NCI-H82 treated with DMSO at 0.1 percent for 48 hours (cell line): ENCODE data around the gene NR3C2.
A peak's percentile ranks its signal among the peaks of the same experiment; 100 is the strongest.

ENCODE experiments used
- DNase-seq: peaks from one replicate; lab custom pipeline; 2025; ENCODE audit not compliant: unreplicated experiment; lab: John Stamatoyannopoulos, UW

NR3C2 gene

DNA sequence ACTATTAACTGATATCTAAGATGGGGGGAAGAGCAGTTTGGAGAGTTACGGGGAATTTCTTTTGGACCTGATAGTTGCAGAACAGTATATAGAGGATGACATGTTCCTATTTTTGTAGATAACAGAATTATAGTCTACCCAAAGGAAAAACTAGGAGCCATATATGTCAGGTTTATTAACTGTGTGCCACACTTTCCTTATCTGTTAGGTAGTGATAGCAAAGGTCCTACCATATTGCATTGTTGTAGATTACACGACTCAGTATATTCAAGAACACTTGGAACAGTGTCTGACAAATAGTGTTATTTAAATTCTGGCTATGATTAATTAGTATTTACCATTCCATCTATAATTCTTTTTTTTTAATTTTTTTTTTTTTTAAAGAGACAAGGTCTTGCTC lies 175.3 kb downstream of the NR3C2 start:
- no peak for DNase-seq

DNA sequence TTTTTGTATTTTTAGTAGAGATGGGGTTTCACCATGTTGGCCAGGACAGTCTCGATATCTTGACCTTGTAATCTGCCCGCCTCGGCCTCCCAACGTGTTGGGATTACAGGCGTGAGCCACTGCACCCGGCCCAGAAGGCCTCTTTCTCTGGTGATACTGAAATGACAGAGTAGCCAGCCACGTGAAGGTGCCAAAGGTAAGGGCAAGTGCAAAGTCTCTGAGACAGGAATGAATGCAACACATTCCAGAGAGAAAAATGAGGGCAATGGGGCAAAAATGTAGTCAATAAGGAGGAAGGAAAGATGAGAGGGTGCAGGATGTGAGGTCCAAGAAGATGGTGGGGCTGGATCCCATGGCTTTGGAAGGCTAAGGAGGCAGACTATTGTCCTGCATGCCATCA lies 176.0 kb downstream of the NR3C2 start:
- DNase-seq, result no peak

DNA sequence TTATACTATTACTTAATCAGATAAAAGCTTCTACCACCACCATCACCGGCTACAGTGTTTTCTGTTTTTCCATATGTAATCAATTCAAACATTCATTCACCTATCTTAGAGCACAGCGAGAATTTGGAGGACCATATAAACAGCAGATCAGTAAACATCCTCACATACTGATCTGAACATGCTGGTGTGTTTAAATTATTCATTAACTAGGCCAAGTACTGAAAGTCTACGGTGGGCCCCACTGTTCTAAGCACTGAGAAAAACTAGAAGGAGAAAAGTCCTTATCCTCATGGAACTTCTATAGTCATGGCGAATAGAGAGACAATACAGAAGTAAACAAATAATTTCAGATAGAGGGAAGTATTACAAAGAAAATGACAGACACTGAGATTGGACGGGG lies 176.6 kb downstream of the NR3C2 start:
- DNase-seq, result no peak

DNA sequence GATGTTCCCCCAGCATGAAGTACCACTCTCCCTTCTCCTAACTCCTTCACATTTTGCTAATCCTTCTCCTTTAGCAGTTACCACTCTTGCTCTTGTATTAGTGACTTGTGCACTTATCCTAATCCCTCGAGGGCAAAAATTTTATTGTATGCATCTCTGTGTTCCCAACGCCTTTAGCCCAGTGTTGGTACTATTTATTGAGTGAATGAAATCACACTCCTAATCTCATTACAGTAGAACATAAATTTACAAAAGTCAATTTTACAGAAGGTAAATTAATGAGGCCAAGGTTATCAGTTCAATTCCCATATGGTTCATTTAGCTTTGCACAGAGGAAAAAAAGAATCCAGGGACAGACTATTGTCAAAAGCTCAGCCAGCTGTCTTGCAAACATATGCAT lies 178.4 kb downstream of the NR3C2 start:
- DNase-seq, result no peak

DNA sequence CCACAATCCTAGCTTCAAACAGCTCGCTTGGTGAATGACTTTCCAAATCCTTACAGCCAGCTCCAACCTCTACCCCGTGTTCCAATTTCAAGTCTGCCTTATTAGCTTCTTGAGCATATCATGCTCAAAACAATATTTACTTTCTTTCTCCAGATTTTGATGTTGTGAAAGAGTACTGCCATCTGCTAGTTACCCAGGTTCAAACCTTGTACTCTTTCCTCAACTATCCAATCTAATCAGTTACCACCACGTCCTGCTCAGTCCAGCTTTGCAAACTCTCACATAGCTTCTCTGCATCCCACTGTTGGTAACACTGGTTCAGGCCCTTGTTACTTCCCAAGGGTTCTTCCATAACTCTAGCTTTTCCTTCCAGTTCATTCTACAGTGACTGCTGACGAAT lies 179.1 kb downstream of the NR3C2 start:
- no peak for DNase-seq

DNA sequence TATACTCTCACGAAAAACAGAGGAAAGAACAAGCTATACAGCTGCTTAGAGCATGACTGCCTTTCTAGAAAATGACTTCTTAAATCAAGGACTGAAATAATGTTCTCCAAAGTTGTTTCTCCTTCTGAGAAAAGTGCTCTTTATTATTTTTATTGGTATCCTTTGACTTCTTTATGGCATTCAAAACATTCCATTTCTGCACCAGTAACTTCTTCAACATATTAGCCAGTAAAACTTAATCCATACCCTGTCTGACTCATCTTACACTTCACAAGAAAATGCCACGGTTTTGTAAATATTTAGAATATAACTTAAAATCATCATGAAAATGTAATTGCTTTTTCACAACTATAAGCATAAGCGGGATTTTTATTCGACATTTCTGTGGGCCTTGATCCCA lies 180.4 kb downstream of the NR3C2 start:
- DNase-seq, result no peak

DNA sequence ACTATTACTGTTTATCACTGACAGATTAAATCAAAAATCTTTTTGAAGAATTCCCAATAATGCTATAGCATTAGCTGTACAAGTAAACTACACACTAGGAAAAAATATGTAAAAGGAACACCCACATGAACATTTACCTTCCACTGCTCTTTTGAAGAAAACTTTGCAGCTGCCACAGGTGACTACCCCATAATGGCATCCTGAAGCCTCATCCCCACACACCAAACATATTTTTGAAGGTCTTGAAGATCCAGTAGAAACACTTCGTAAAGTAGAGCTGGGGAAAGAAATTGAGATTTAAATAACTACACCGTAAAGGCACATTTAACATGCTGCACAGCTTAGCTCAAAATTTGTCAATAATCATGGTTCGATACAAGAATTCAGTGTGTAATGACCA lies 182.4 kb downstream of the NR3C2 start:
- no peak for DNase-seq

DNA sequence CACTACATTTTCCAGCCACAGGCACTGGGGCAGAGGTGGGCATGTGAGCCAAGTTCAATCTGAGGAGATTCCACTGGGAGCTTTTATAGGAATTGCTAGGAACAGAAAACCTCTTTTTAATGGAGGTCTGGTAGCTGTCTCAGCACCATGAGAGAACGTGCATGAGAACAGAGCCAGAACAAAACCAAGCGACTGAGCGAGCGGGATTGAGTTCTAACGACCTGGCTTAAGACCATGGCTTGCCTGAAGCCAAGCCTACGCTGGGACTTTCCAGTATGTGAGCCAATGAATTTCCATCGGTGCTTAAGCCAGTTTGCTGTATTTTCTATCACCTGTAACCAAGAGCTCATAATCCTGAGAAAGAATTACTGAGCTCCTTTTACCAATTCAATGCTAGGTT lies 183.7 kb downstream of the NR3C2 start:
- no peak for DNase-seq

DNA sequence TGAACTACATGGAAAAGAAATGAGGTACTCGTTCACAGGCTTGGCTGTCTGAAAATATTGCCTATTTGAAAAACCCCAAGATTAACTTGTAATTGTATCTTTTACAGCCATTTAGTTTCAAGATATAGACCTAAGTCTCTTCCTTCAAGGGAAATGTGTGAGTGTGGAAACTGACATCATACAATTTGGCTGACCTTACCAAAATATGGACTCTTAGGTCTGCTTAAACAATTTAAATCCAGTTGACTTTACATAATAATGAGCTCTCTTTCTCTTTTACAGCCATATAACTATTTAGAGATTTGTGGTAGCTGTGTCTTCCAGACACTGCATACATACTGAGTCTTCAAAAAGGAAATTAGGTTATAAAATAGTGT lies 186.9 kb downstream of the NR3C2 start:
- DNase-seq, result no peak

DNA sequence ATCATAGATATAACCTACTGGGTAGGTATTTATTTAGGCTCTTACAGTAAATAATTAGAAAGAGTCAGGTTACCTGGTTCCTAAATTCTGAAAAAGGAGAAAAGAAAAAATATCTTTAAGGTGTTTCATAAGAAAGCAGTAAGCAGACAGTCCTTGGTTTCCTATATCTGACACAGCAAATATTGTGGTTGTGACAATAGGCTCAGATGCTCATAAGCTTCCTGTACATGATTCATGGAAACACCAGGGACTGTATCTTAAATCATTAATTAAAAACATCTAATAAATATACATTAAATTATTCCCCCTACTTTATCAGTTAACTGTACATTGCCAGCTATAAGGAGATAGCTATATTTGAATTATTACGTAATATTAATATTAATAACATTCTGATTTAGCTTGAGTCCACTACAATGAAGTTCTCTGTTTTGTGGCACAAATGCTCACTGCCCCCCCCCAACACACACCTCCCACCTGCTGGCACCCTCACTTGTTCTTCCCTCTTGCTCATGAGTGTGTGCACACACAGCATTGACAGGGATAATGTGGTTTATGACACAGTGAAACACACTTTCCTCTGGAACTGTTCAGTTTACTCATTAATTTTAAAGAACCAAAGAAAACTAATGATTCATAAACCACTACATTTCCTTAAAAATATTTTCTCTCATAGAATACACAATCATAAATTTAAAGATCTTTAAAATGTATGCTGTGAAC lies 187.4 kb downstream of the NR3C2 start:
- DNase-seq, result no peak

DNA sequence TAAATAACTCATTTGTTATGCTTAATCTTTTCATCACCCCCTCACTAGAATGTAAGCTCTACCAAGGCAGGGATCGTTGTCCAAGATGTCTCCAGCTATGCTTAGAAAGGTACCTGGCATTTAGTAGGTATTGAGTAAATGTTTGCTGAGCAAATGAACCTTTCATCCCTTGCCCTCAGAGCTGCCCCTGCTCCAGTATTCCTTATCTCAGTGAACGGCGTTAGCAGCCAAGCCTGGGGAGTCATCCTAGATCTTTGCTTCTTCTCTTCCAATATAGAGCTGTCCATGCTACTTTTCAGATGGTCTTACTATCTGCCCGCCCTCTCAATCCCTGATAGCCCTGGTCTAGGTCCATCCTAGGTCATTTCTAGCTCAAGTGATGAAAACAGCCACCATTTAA lies 188.4 kb downstream of the NR3C2 start:
- no peak for DNase-seq

DNA sequence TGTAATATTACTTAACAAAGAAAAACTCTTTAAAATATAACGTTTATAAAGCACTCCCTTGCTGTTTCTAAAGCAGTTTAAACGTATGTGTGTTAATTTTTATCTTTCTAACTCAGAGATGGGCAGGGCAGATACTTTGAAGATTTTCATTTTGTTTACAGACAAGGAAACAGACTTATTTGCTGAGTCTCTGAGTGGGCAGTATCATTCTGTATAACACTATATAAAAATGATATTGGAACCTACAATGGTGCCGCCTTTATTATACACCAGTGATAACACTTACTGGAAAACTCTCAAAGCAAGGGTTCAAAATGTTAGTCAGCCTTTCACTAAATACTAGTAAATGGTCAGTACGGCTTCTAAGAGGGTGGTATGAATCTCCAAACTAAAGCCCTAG lies 193.4 kb downstream of the NR3C2 start:
- DNase-seq, result no peak

DNA sequence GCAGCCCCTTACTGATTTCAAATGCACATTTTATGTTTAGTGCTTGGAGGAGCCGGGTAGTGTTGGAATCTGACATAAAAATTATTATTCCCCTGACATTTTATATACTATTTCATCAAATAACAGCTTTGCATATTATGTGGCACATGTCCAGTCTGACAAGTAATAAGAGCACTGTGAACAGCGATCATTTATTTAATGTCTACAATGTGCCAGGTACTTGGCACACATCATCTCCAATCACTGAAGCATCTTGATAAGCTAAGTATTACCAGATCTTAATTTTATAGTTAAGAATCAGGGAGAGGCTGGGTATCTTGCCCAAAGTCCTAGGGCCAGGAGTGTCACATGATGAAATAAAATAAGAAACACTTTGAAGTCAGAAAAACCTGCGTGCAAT lies 197.2 kb downstream of the NR3C2 start:
- no peak for DNase-seq

DNA sequence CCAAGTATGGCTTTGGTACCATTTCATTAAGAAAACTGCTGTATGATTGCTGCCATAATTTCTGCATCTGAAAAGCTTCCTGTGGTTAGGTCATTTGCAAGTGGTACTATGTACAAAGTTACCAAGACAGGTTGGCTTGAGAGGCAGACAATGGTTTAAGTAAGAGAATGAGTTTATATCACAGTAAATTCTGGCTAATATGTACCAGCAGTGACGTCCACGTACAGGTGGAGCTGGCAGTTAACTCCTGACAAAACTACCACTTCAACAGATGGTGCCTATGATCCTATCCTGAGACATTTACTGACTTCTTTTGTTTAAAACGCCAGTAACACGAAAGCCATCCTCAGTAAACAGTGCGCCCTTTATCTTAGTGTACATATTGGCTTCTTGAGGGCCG lies 198.4 kb downstream of the NR3C2 start:
- DNase-seq, result no peak

DNA sequence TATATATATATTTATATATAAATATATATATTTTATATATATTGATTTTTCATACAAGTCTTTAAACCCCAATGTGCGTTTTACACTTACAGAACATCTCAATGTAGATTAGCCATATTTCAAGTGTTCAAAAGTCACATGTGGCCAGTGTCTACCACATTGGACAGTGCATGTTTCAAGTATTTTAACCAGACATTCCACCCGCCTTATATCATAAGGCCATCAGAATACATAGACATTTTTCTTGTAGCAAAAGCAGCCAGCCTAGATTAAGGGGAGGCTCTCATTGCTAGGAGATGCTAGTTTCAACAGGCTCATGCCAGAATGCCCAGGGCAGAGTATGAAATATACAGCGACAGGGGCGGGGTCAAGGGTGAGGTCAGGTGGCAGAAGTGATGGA lies 202.0 kb downstream of the NR3C2 start:
- no peak for DNase-seq

DNA sequence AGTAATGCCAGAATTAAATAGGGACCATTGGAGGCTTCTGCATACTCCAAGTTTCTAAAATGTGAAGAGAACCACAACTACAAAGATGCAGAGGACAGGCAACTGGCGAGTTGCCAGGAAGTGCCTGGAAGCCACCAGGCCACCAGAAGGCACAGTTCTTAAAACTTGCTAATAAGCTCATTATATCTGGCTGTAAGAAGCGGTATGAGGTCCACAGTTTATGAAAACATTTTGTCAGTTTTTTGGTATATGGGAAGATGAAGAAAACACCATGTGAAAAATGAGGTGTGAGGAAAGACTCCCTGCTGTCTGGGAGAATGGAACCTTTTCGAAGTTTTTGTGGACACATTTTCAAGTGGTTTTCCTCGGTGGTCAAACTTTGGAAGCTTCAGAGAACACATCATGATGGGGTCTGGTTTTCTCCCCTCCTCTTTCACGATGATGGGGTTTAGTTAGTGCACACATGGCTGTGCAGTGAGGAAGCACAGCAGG lies 202.7 kb downstream of the NR3C2 start:
- peak; percentile 28 for DNase-seq

DNA sequence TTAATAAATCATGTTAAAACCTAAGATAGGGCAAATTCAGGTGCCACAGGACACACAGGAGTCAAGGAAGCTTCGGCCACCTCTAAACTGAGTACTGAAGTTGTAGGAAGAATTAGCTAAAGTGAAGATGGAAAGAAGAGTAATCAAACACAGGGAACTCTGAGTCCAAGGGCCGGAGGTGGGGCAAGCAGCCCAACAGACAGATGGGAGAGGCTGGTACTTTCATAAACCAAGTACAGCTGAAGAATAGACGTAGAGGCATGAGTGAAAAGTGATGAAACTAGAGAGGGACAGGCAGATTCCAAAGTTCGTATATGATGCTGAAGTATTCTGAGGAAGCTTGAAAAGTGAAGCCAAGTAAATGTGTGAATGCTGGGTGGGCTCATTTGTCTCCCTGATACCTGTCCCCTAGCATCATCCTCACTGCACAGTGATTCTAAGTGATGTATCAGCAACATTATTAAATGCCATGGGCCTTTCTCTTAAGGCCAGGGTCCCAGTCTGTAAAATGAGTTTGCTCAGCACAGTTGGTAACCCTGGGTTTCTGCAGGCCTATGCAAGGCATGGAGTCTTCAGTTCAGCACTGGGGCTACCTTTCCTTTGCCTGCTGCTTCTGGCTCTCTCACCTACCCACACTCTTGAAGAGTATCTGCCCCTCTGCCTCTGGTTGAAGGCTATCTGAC lies 203.3 kb downstream of the NR3C2 start:
- no peak for DNase-seq

DNA sequence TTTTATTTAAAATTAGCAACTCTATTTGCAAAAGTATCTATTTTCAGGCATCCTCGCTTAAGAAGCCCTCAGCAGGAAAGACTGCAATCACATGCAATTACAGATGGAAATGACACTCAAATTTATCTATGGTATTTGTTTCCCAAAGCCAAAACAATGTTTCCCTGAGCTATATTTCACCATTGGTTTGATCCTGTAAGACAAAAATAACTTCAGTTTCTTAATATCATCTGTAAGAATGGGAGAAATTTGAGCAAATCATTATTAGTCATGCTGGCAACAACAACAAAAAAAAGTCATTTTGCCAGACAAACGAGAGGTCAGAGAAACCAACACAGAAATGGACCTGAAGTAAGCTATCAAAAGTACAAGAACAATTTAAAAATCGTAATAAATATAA lies 204.1 kb downstream of the NR3C2 start:
- no peak for DNase-seq

DNA sequence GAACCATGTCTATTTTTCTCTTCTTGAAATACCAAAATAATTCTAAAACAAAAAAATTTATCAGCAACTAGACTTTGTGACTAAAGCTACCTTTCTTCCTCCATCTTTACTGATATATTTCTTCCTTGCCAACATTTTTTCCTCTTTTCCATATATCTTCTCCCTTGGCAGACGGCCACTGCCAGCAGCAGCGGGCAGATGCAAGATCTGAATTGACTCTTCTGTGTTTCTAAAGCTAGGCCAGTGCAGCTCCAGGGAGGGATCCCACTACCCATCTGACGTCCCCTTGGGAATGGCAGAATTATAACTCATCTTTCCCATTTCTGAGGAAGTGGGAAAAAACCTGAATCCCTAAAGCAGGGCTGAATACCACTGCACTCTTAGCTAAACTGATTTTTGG lies 206.4 kb downstream of the NR3C2 start:
- DNase-seq, result no peak

DNA sequence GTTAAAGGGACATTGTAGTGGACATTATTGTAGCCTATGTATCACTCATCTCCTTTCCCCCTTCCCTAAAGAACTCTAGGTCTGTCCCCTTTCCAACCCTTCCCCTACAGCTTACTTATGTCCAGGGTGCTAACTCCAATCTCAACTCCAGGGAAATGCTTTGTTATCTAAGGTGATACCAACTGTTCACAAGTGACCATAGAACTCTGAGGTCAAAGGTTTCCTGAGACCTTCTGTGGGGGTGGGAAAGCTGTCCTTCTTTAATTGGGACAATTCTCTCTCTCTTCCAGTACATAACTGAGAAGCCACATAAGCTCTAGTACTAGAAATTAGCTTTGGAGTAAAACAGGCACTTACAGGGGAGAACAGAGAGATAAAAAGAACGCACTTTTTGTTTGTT lies 212.4 kb downstream of the NR3C2 start:
- no peak for DNase-seq

DNA sequence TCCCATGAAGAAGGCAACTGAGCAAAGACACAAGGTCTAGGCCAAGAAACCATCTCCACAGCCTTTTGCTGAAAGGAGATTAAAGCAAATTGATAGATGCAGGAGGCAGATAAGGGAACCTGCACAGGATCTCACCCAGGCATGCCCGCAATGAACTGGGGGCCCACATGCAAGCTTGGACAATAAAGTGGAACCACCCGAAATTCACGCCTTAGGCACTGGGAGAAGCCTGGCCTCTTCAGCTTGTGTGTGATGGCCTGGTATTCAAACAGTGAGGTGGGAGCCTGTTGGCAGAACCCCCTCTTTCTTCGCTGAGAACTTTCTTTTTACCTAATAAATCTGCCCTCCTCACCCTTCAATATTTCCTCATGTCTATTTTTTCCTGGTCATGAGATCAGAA lies 213.2 kb downstream of the NR3C2 start:
- DNase-seq, result no peak

DNA sequence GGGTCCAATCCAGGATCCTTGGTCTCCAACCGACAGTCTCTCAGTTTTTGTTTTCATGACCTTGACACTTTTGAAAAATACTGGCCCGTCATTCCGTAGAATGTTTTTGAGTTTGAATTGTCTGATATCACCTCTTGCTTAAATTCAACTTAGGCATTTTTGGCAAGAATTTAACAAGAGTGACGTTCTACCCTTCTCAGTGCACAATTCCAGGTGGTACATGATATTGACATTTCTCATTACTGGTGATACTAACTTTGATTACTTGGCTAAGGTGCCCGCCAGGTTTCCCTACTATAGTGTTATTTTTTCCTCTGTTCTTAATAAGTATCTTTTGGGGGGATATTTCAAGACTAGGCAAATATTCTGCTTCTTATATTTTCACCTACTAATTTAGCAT lies 215.1 kb downstream of the NR3C2 start:
- DNase-seq, result no peak

DNA sequence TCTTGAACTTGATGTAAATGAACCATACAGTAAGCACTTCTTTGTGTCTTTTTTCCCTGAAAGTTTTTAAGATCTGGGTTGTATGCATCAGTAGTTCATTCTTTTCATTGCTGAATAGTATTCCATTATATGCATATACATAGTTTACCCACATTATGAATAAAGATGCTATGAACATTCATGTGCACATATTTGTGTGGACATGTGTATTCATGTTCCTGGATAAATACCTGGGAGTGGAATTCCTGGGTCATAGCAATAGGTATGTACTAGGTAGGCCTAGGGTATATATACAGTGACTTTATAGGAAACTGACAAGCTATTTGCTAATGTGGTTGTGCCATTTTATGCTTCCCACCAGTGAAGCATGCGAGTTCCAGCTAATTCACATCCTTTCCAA lies 215.9 kb downstream of the NR3C2 start:
- DNase-seq, result no peak
